GM18526 (cell line): ENCODE results near the gene SLC25A21.

Source experiments
- POLR2A ChIP-seq: IDR thresholded peaks from 3 replicates; pipeline ENCODE4 v1.6.1; 2011; ENCODE audit not compliant: insufficient read length; ENCODE audit errors: extremely low read depth

The SLC25A21 gene

GRCh38 chr14:37187294-37187693 is 14.9 kb upstream of the SLC25A21 start:
- no peak for TF ChIP-seq POLR2A

- no peak for TF ChIP-seq POLR2A
Observed at GRCh38 chr14:37186865-37187264, 14.5 kb upstream of the SLC25A21 start.

DNA sequence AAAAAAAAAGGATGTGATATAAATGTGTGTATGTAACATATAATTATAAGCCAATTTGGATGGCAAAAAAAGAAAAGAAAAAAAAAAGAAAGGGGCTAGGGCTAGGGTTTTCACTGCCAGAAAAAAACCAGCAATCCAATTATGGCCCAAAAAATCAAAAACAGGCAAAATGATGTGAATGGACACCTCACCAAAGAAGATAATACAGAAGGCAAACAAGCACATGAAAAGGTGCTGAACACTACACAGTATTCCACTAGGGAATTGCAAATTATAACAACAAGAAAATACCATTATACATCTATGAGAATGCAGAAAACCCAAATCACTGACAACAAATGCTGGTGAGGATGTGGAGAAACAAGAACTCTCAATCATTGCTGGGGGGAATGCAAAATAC is 13.3 kb upstream of the SLC25A21 start:
- no peak for TF ChIP-seq POLR2A

GRCh38 chr14:37181441-37181840 is 9.0 kb upstream of the SLC25A21 start:
- no peak for TF ChIP-seq POLR2A

GRCh38 chr14:37179896-37180502 is 7.6 kb upstream of the SLC25A21 start:
- no peak for TF ChIP-seq POLR2A

- no peak for TF ChIP-seq POLR2A
Observed at GRCh38 chr14:37172936-37173614, 669 bp upstream of the SLC25A21 start.

DNA sequence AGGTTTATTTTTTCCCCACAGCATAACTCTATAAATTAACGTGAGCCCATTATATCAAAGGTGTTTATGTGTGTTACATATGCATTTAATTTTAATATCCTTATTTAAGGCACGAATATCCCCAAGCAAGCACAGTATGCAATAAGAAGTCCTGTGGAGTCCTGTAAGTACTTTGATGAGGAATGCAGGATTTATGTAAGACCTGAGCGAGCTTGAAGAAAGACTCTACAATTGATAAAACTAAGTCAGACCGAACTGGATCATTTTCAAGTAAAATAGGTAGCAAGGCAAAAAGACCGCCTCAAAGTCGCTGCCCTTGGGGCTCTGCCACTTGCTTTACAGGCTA is 755 bp downstream of the SLC25A21 start:
- TF ChIP-seq POLR2A = no peak

GRCh38 chr14:37170993-37171392 is 1.4 kb downstream of the SLC25A21 start:
- no peak for TF ChIP-seq POLR2A

- TF ChIP-seq POLR2A = no peak
Observed at GRCh38 chr14:37170237-37170636, 2.2 kb downstream of the SLC25A21 start.

DNA sequence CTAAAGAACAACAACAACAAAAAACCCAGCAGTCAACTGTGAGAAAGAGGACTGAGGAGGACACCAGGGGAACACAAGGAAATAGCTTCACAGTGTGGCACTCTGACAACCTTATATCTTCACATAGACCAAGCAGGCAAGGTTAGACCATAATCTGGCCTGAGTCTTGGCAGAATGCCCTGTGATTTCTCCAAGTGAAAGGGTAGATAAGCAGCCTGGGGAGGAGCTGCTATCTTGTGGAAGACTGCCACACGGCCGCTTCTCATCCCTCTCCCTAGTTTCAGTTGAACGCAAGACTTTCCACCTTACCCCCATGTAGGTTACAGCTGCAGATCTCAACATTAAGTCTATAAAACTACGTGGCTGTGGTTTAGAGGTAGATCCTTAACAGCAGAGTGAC is 3.7 kb downstream of the SLC25A21 start:
- TF ChIP-seq POLR2A = no peak

DNA sequence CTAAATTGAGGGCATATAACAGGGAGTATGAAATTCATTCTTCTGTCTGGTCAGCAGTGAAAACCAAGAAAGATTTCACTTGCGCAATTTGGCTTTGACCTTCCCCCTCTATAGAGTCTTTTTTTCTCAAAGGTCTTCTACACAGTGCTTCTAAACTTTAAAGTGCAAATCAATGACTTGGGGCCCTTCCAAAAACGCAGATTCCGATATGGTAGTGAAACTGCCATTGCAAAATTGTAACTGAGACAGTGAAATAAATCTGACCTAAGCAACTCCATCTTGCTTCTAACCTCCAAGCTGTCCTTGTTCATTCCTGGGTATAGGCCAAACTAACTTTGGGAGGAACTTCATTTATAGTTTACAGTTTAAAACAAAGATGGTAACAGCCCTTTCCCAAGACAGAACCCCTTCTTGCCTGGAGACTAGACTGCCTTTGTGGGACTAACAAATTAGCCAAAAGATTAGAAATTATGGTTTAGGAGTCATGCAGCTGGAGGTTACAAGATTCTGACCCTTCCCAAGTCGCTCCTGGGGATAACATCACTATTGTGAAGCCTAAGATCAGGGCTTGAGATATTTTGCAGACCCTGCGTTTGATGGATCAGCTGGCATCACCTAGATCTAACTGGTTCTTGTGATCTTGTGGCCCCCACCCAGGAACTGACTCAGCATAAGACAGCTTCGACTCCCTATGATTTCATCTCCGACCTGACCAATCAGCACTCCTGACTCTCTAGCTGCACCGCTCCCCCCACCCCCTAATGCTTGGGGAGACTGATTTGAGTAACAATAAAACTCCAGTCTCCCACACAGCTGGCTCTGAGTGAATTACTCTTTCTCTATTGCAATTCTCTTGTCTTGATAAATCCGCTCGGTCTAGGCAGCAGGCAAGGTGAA is 5.0 kb downstream of the SLC25A21 start:
- TF ChIP-seq POLR2A = no peak

GRCh38 chr14:37165794-37166193 is 6.6 kb downstream of the SLC25A21 start:
- TF ChIP-seq POLR2A = no peak

GRCh38 chr14:37157987-37158386 is 14.4 kb downstream of the SLC25A21 start:
- no peak for TF ChIP-seq POLR2A

- no peak for TF ChIP-seq POLR2A
Observed at GRCh38 chr14:37153483-37153882, 18.9 kb downstream of the SLC25A21 start.

DNA sequence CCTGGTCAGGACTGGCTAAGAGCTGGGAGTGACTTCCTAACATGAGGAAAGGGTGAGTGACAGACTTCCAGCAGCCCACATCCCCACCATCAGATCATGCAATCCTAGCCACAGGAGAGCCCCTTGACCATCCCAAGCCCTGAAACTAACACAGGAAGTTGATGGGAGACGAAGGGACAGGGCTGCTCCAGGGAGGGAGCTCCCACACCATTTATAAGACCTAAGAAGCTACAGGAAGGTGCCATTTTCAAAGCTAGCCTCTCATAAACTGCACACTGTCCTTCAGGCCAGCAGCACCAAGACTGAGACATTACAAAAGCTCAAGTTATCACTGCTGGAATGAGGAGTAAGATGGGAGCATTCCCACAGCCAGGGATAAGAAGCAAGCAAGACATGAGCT is 19.4 kb downstream of the SLC25A21 start:
- TF ChIP-seq POLR2A = no peak

DNA sequence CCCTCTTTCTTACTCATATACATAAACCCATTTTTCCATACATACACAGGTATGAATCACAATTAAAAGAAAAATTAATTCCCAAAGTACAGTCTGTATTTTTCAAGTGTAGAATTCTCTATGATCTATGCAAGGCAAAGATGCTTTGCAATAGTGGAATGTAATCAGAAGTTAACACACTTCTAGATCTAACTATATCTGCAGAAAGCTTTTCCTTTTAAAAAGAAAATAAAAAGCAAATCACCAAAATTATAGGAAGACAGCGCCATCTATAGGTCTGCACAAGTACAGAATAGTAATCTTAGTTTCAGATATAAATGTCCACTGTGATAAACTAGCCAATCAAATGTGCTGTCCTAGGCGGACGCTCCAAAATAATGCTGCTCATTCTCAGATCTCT is 22.0 kb downstream of the SLC25A21 start:
- no peak for TF ChIP-seq POLR2A
